Measurements from ENCODE around the gene DIO3.

GRCh38 chr14:101544550-101544949, 16.7 kb upstream of the DIO3 start:
- TF ChIP-seq CTCF (IDR thresholded peaks at IDR 0.05) (no peak), EZH2 (IDR thresholded peaks at IDR 0.05; ENCODE audit: borderline replicate concordance, insufficient read depth, low read depth, low read length, poor library complexity, severe bottlenecking) (no peak)
